Measurements from ENCODE around the gene MIB1. TPM values are rescaled to one million over a fixed set of nuclear protein-coding genes. Genes with fewer than 3 reads are reported as not detected.

The MIB1 gene
- total and polyA plus RNA-seq, 2 donors (not counting 1 experiment from before 2014, with no cell fraction given) = 22.3 to 51.0 TPM

GRCh38 chr18:21908711-21909110 is 168.1 kb downstream of the MIB1 start:
- H3K27me3 ChIP-seq (ENCODE audit: control insufficient read depth, insufficient read depth, low read length) = no peaks in the 10 kb centered on the region
- H4K20me1 ChIP-seq (ENCODE audit: control insufficient read depth, extremely low read depth, insufficient read depth, low read length) = no peaks in the 10 kb centered on the region
- no peak for TF ChIP-seq CTCF (conservative IDR thresholded peaks at IDR 0.05 in 1 of 2, IDR thresholded peaks at IDR 0.05 in 1 of 2; ENCODE audit: low read depth in 1 of 2, low read length in 2 of 2)
- no peak for TF ChIP-seq EZH2 (IDR thresholded peaks at IDR 0.05; ENCODE audit: low read length, missing control alignments)
- no peaks in the 10 kb centered on the region for H3K79me2 ChIP-seq (ENCODE audit: control insufficient read depth, insufficient read depth, low read length)
- no peaks in the 10 kb centered on the region for H3K4me1 ChIP-seq (ENCODE audit: control insufficient read depth, extremely low read depth, insufficient read depth, low read length)
- no peak overlapping the region for H2AFZ ChIP-seq (ENCODE audit: low read length)
- DNase-seq (ENCODE audit: low read depth in 2 of 2) = no peak
- no peak overlapping the region for H3K4me2 ChIP-seq (ENCODE audit: extremely low read depth, insufficient read depth, low read length)
- no peak overlapping the region for H3K9ac ChIP-seq (ENCODE audit: insufficient read depth, low read length)
- H3K27ac ChIP-seq (ENCODE audit: insufficient read depth, low read length) = no peak overlapping the region
- no peaks in the 10 kb centered on the region for H3K36me3 ChIP-seq (ENCODE audit: control insufficient read depth, insufficient read depth, low read length)
- no peaks in the 10 kb centered on the region for H3K9me3 ChIP-seq (ENCODE audit: control insufficient read depth, insufficient read depth, low read depth, low read length)
- H3K4me3 ChIP-seq (replicated peaks in 1 of 4; ENCODE audit: control extremely low read depth in 1 of 4, insufficient read depth in 1 of 4, low read depth in 3 of 4, low read length in 4 of 4) = no peak overlapping the region

- TF ChIP-seq EZH2 (IDR thresholded peaks at IDR 0.05; ENCODE audit: low read length, missing control alignments) = no peak
- H2AFZ ChIP-seq (ENCODE audit: low read length) = no peak overlapping the region
Measured at GRCh38 chr18:21910906-21911305, 170.3 kb downstream of the MIB1 start.

GRCh38 chr18:21911551-21911950 is 171.0 kb downstream of the MIB1 start:
- H3K4me1 ChIP-seq (ENCODE audit: control insufficient read depth, extremely low read depth, insufficient read depth, low read length) = no peaks in the 10 kb centered on the region
- no peaks in the 10 kb centered on the region for H3K27me3 ChIP-seq (ENCODE audit: control insufficient read depth, insufficient read depth, low read length)
- no peak overlapping the region for H3K4me2 ChIP-seq (ENCODE audit: extremely low read depth, insufficient read depth, low read length)
- no peaks in the 10 kb centered on the region for H3K36me3 ChIP-seq (ENCODE audit: control insufficient read depth, insufficient read depth, low read length)
- H3K9ac ChIP-seq (ENCODE audit: insufficient read depth, low read length) = no peak overlapping the region
- H4K20me1 ChIP-seq (ENCODE audit: control insufficient read depth, extremely low read depth, insufficient read depth, low read length) = no peaks in the 10 kb centered on the region
- TF ChIP-seq EZH2 (IDR thresholded peaks at IDR 0.05; ENCODE audit: low read length, missing control alignments) (no peak), CTCF (conservative IDR thresholded peaks at IDR 0.05 in 1 of 2, IDR thresholded peaks at IDR 0.05 in 1 of 2; ENCODE audit: low read depth in 1 of 2, low read length in 2 of 2) (no peak)
- no peak for DNase-seq (ENCODE audit: low read depth in 2 of 2)
- H2AFZ ChIP-seq (ENCODE audit: low read length) = no peak overlapping the region
- H3K9me3 ChIP-seq (ENCODE audit: control insufficient read depth, insufficient read depth, low read depth, low read length) = no peaks in the 10 kb centered on the region
- H3K4me3 ChIP-seq (replicated peaks in 1 of 4; ENCODE audit: control extremely low read depth in 1 of 4, insufficient read depth in 1 of 4, low read depth in 3 of 4, low read length in 4 of 4) = no peak overlapping the region
- H3K79me2 ChIP-seq (ENCODE audit: control insufficient read depth, insufficient read depth, low read length) = no peaks in the 10 kb centered on the region
- H3K27ac ChIP-seq (ENCODE audit: insufficient read depth, low read length) = no peak overlapping the region

More at GRCh38 chr18:21910906-21911305, 170.3 kb downstream of the MIB1 start:
- no peaks in the 10 kb centered on the region for H3K9me3 ChIP-seq (ENCODE audit: control insufficient read depth, insufficient read depth, low read depth, low read length)
- no peaks in the 10 kb centered on the region for H3K36me3 ChIP-seq (ENCODE audit: control insufficient read depth, insufficient read depth, low read length)
- no peaks in the 10 kb centered on the region for H3K79me2 ChIP-seq (ENCODE audit: control insufficient read depth, insufficient read depth, low read length)
- H3K4me1 ChIP-seq (ENCODE audit: control insufficient read depth, extremely low read depth, insufficient read depth, low read length) = no peaks in the 10 kb centered on the region
- no peak overlapping the region for H3K4me3 ChIP-seq (replicated peaks in 1 of 4; ENCODE audit: control extremely low read depth in 1 of 4, insufficient read depth in 1 of 4, low read depth in 3 of 4, low read length in 4 of 4)
- H3K9ac ChIP-seq (ENCODE audit: insufficient read depth, low read length) = no peak overlapping the region
- H3K4me2 ChIP-seq (ENCODE audit: extremely low read depth, insufficient read depth, low read length) = no peak overlapping the region
- no peaks in the 10 kb centered on the region for H3K27me3 ChIP-seq (ENCODE audit: control insufficient read depth, insufficient read depth, low read length)
- H3K27ac ChIP-seq (ENCODE audit: insufficient read depth, low read length) = no peak overlapping the region
- no peaks in the 10 kb centered on the region for H4K20me1 ChIP-seq (ENCODE audit: control insufficient read depth, extremely low read depth, insufficient read depth, low read length)
- no peak for DNase-seq (ENCODE audit: low read depth in 2 of 2)

Data from fibroblast of lung (primary cell).